Activated CD8-positive, alpha-beta memory T cell treated with anti-CD3 and anti-CD28 coated beads for 1 hour (primary cell): Measurements from ENCODE around the gene PITPNB.

Source experiments
- DNase-seq, 2 donors: peaks; one replicate each; pipeline ENCODE4 v3.0.0-alpha.2; 2020; ENCODE audit warnings: low read depth in 1 of 2; ENCODE audit errors: extremely low read depth in 1 of 2

PITPNB gene

GRCh38 chr22:27881421-27881820, 37.6 kb downstream of the PITPNB start:
- DNase-seq, result no peak

- no peak for DNase-seq
These were observed 38.2 kb downstream of the PITPNB start for GRCh38 chr22:27880778-27881394.

GRCh38 chr22:27879923-27880322, 39.1 kb downstream of the PITPNB start:
- no peak for DNase-seq

GRCh38 chr22:27878541-27878940, 40.5 kb downstream of the PITPNB start:
- no peak for DNase-seq

- no peak for DNase-seq
These were observed 41.6 kb downstream of the PITPNB start for GRCh38 chr22:27877501-27877900.

GRCh38 chr22:27876684-27877083, 42.4 kb downstream of the PITPNB start:
- no peak for DNase-seq

GRCh38 chr22:27875951-27876350, 43.1 kb downstream of the PITPNB start:
- peak in 1 of 2 donors; percentile 6 for DNase-seq

- DNase-seq, result no peak
These were observed 44.3 kb downstream of the PITPNB start for GRCh38 chr22:27874764-27875163.

- no peak for DNase-seq
These were observed 44.9 kb downstream of the PITPNB start for GRCh38 chr22:27874185-27874584.

- DNase-seq, result no peak
These were observed 45.6 kb downstream of the PITPNB start for GRCh38 chr22:27873472-27873871.

- no peak for DNase-seq
These were observed 46.6 kb downstream of the PITPNB start for GRCh38 chr22:27872488-27872887.

GRCh38 chr22:27871306-27872014, 47.6 kb downstream of the PITPNB start:
- DNase-seq, result no peak

GRCh38 chr22:27870234-27871191, 48.5 kb downstream of the PITPNB start:
- no peak for DNase-seq

GRCh38 chr22:27868732-27869282, 50.2 kb downstream of the PITPNB start:
- DNase-seq, result no peak

GRCh38 chr22:27867953-27868731, 50.9 kb downstream of the PITPNB start:
- no peak for DNase-seq

GRCh38 chr22:27867085-27867952, 51.7 kb downstream of the PITPNB start:
- no peak for DNase-seq

GRCh38 chr22:27866135-27867084, 52.6 kb downstream of the PITPNB start:
- no peak for DNase-seq

- no peak for DNase-seq
These were observed 53.6 kb downstream of the PITPNB start for GRCh38 chr22:27865496-27865895.
